GM23338 (cell line): ENCODE measurements around the gene ANXA6. TPM values are rescaled to one million over a fixed set of nuclear protein-coding genes. Genes with fewer than 3 reads are reported as not detected.

Source experiments
- ATAC-seq: fragments of 200-7000 bp; cut with Tn5 transposase; 3 replicates; pipeline ENCODE4 v1.9.1; 2020
- DNase-seq: peaks from one replicate; pipeline ENCODE4 v3.0.0-alpha.2; 2015; ENCODE audit warnings: low spot score
- H2AFZ ChIP-seq: fragments of 200-600 bp; sonication (generic); 2 replicates; pipeline ENCODE4 v1.8.0; 2016; ENCODE audit warnings: antibody characterized with exemption, mild to moderate bottlenecking, moderate library complexity
- H3F3A ChIP-seq: fragments of 200-600 bp; sonication (generic); replicated peaks from 2 replicates; pipeline ENCODE4 v1.8.0; 2017; ENCODE audit warnings: antibody characterized with exemption, mixed run types, low read depth
- H3K27ac ChIP-seq: fragments of 200-600 bp; sonication (generic); 2 replicates; pipeline ENCODE4 v1.6.1; 2016; ENCODE audit warnings: low read depth
- H3K27me3 ChIP-seq: fragments of 200-600 bp; sonication (generic); 2 replicates; pipeline ENCODE4 v1.8.0; 2016; ENCODE audit warnings: mild to moderate bottlenecking, mixed run types, moderate library complexity; ENCODE audit not compliant: insufficient read depth
- H3K36me3 ChIP-seq: fragments of 200-600 bp; sonication (generic); 2 replicates; pipeline ENCODE4 v1.8.0; 2016; ENCODE audit warnings: mild to moderate bottlenecking; ENCODE audit not compliant: insufficient read depth
- H3K4me1 ChIP-seq: fragments of 200-600 bp; sonication (generic); 2 replicates; pipeline ENCODE4 v1.8.0; 2016; ENCODE audit warnings: mild to moderate bottlenecking, moderate library complexity; ENCODE audit not compliant: insufficient read depth
- H3K4me2 ChIP-seq: fragments of 200-600 bp; sonication (generic); 2 replicates; pipeline ENCODE4 v1.7.1; 2017; ENCODE audit warnings: mixed run types
- H3K4me3 ChIP-seq: fragments of 200-600 bp; sonication (generic); 2 replicates; pipeline ENCODE4 v1.6.1; 2016; ENCODE audit warnings: mixed run types
- H3K79me2 ChIP-seq: fragments of 200-600 bp; sonication (generic); replicated peaks from 2 replicates; pipeline ENCODE4 v1.8.0; 2017; ENCODE audit warnings: mild to moderate bottlenecking; ENCODE audit not compliant: insufficient read depth
- H3K9me2 ChIP-seq: fragments of 200-600 bp; sonication (generic); 2 replicates; pipeline ENCODE4 v1.8.0; 2017; ENCODE audit not compliant: insufficient read depth
- H4K20me1 ChIP-seq: fragments of 200-600 bp; sonication (generic); replicated peaks from 2 replicates; pipeline ENCODE4 v1.8.0; 2017; ENCODE audit warnings: mild to moderate bottlenecking; ENCODE audit not compliant: insufficient read depth
- H3K27ac Mint-ChIP-seq: 2 replicates; pipeline ENCODE4 v1.8.0; 2020; ENCODE audit warnings: inconsistent platforms, mild to moderate bottlenecking, moderate library complexity, mixed read lengths
- H3K27me3 Mint-ChIP-seq: 3 replicates; pipeline ENCODE4 v1.8.0; 2022; ENCODE audit warnings: low read depth, mild to moderate bottlenecking, moderate library complexity, mixed read lengths, inconsistent platforms; ENCODE audit not compliant: insufficient read depth, poor library complexity
- H3K36me3 Mint-ChIP-seq: 3 replicates; pipeline ENCODE4 v1.8.0; 2021; ENCODE audit warnings: low read depth, mild to moderate bottlenecking, inconsistent platforms, moderate library complexity, mixed read lengths
- H3K4me1 Mint-ChIP-seq: 3 replicates; pipeline ENCODE4 v1.8.0; 2020; ENCODE audit warnings: mild to moderate bottlenecking, inconsistent platforms, mixed read lengths
- H3K4me3 Mint-ChIP-seq: 3 replicates; pipeline ENCODE4 v1.8.0; 2021; ENCODE audit warnings: moderate library complexity, mild to moderate bottlenecking, inconsistent platforms, mixed read lengths
- H3K9me3 Mint-ChIP-seq: 3 replicates; pipeline ENCODE4 v1.8.0; 2020; ENCODE audit warnings: moderate library complexity, mild to moderate bottlenecking, inconsistent platforms, mixed read lengths
- CREB1 ChIP-seq: fragments of 250-450 bp; sonication (Bioruptor Pico); IDR thresholded peaks from 2 replicates; pipeline ENCODE4 v1.5.0; 2020; ENCODE audit warnings: low read depth, mild to moderate bottlenecking, moderate library complexity
- CTCF ChIP-seq, 2 experiments: fragments of 200-600 bp in 1 of 2; sonication (generic) in 1 of 2; conservative IDR thresholded peaks; 2 replicates each; pipeline versions ENCODE4 v1.5.1 to v1.6.1; 2016 to 2017; ENCODE audit warnings: antibody characterized with exemption in 2 of 2, low read depth in 2 of 2, mild to moderate bottlenecking in 2 of 2, moderate library complexity in 1 of 2
- EZH2phosphoT487 ChIP-seq: fragments of 200-600 bp; sonication (generic); IDR thresholded peaks from one replicate; pipeline ENCODE4 v1.8.1; 2018; ENCODE audit warnings: antibody characterized with exemption; ENCODE audit not compliant: unreplicated experiment
- JUNB ChIP-seq: IDR thresholded peaks from one replicate; pipeline ENCODE4 v1.6.1; 2016; ENCODE audit warnings: antibody characterized with exemption; ENCODE audit not compliant: unreplicated experiment
- POLR2AphosphoS5 ChIP-seq: IDR thresholded peaks from 2 replicates; pipeline ENCODE4 v1.6.1; 2016; ENCODE audit warnings: antibody characterized with exemption, low read depth
- REST ChIP-seq: IDR thresholded peaks from one replicate; pipeline ENCODE4 v1.6.1; 2018; ENCODE audit warnings: antibody characterized with exemption; ENCODE audit not compliant: unreplicated experiment
- ZNF114 ChIP-seq: fragments of 250-450 bp; sonication (Bioruptor Pico); IDR thresholded peaks from 2 replicates; pipeline ENCODE4 v1.5.0; 2020; ENCODE audit warnings: mild to moderate bottlenecking, moderate library complexity
- polyA plus RNA-seq: library from polyadenylated mRNA; unstranded; fragments of >200 nt; fragmentation: Nextera tagmentation; extraction: Ambion mirVana; gene quantifications from 2 replicates; pipeline ENCODE4 v1.2.1, GENCODE V29; 2016
- total RNA-seq: library from RNA; depleted of rRNA; stranded (reverse); fragments of >200 nt; shearing (Covaris generic); gene quantifications from 2 replicates; pipeline ENCODE4 v1.2.3, GENCODE V29; 2014

The ANXA6 gene
- total and polyA plus RNA-seq, 2 experiments from 2014 or later, result 26.5 to 110 TPM

- no peak overlapping the region for H3K4me2 ChIP-seq
Measured at GRCh38 chr5:151058891-151059489, 98.6 kb downstream of the ANXA6 start.

More at GRCh38 chr5:151058891-151059489, 98.6 kb downstream of the ANXA6 start:
- DNase-seq (no peak), ATAC-seq (no peak)
- no peaks in the 10 kb centered on the region for H3K79me2 ChIP-seq
- no peak overlapping the region for H3K27ac ChIP-seq
- Mint-ChIP-seq H3K36me3 (peaks cover 8% of the 10 kb centered on the region; the same call in 2 of the 3 replicates), H3K27ac (no peak overlapping the region), H3K27me3 (peaks cover 2% of the 10 kb centered on the region), H3K4me3 (no peak overlapping the region), H3K9me3 (no peaks in the 10 kb centered on the region), H3K4me1 (no peaks in the 10 kb centered on the region)
- no peaks in the 10 kb centered on the region for H3K27me3 ChIP-seq
- no peaks in the 10 kb centered on the region; the same call in none of the 2 replicates for H4K20me1 ChIP-seq
- H2AFZ ChIP-seq, result no peak overlapping the region
- TF ChIP-seq ZNF114 (CRISPR knock-in tag) (no peak), EZH2phosphoT487 (no peak), POLR2AphosphoS5 (no peak), CTCF (conservative IDR thresholded peaks at IDR 0.05; ENCODE audit: low read depth in 2 of 2) (peak in 1 of 2 experiments; percentile 21; a peak in 1 of 4 replicates), CREB1 (CRISPR knock-in tag) (no peak), JUNB (no peak), REST (no peak)
- no peaks in the 10 kb centered on the region for H3K36me3 ChIP-seq
- no peak overlapping the region for H3K4me3 ChIP-seq
- H3K4me1 ChIP-seq, result no peaks in the 10 kb centered on the region
- no peaks in the 10 kb centered on the region for H3F3A ChIP-seq
- no peaks in the 10 kb centered on the region for H3K9me2 ChIP-seq
